Left lung (tissue), 10 donors: ENCODE data around the gene VTA1. TPM values are rescaled to one million over a fixed set of nuclear protein-coding genes. Genes with fewer than 3 reads are reported as not detected.
"Not testable (repeated sequence)": the region's sequence is repeated elsewhere in the genome, so short reads cannot be mapped to it uniquely, and the experiment has no call there.

Source experiments
- ATAC-seq: fragments of 200-7000 bp; cut with Tn5 transposase; one replicate; pipeline ENCODE4 v1.9.1; 2020; ENCODE audit warnings: moderate library complexity
- DNase-seq, 4 donors: peaks; one replicate each; pipeline ENCODE4 v3.0.0-alpha.2; 2013 to 2020
- H3K27ac ChIP-seq, 2 donors: fragments of 200-600 bp; sonication (generic) in 1 of 2; one replicate each; pipeline versions ENCODE4 v1.5.0 to v1.8.0; 2020 to 2021
- H3K27me3 ChIP-seq, 2 donors: fragments of 200-600 bp; sonication (generic) in 1 of 2; one replicate each; pipeline versions ENCODE4 v1.5.0 to v1.8.0; 2020 to 2021
- H3K36me3 ChIP-seq, 2 donors: fragments of 200-600 bp; sonication (generic) in 1 of 2; one replicate each; pipeline versions ENCODE4 v1.5.0 to v1.8.0; 2020 to 2021
- H3K4me1 ChIP-seq, 2 donors: fragments of 200-600 bp; one replicate each; pipeline ENCODE4 v1.8.0; 2021
- H3K4me3 ChIP-seq, 2 donors: fragments of 200-600 bp; sonication (generic) in 1 of 2; one replicate each; pipeline versions ENCODE4 v1.5.0 to v1.8.0; 2020 to 2021; ENCODE audit warnings: mild to moderate bottlenecking in 1 of 2
- H3K9me3 ChIP-seq, 2 donors: fragments of 200-600 bp; sonication (generic) in 1 of 2; one replicate each; pipeline versions ENCODE4 v1.5.0 to v1.8.0; 2020 to 2021
- intact Hi-C, 2 donors: fragments of 100-400 bp; cut with DNase I; formaldehyde crosslinking; loops; one replicate each; pipeline versions ENCODE4 v1.11.2 to v1.14.2; 2022
- polyA plus RNA-seq, 6 donors: library from polyadenylated mRNA; unstranded; fragments of 120-200 nt; gene quantifications; one replicate each; pipeline ENCODE4 v1.2.1, GENCODE V29; 2013; ENCODE audit not compliant: insufficient read length in 6 of 6
- total RNA-seq, 2 donors: library from RNA; stranded (reverse); fragmentation: NEBNext Ultra II Directional; extraction: Animal tissue kit (Norgen Biotek cat#: 25700); gene quantifications; one replicate each; pipeline ENCODE4 v1.2.1, GENCODE V29; 2021
- TF ChIP-seq, protein P1 (sequence below), 2 donors: fragments of 200-600 bp; sonication (generic) in 1 of 2; IDR thresholded peaks; one replicate each; pipeline versions ENCODE4 v1.5.0 to v1.8.0; 2021; ENCODE audit warnings: antibody characterized with exemption in 2 of 2
- donor health status: DM: no; HTN: yes; CAD: no.
- donor health status: DM: no; HTN: no; CAD: no.

The VTA1 gene
- total and polyA plus RNA-seq, 8 donors = 33.2 to 73.5 (median 66.5) TPM

DNA sequence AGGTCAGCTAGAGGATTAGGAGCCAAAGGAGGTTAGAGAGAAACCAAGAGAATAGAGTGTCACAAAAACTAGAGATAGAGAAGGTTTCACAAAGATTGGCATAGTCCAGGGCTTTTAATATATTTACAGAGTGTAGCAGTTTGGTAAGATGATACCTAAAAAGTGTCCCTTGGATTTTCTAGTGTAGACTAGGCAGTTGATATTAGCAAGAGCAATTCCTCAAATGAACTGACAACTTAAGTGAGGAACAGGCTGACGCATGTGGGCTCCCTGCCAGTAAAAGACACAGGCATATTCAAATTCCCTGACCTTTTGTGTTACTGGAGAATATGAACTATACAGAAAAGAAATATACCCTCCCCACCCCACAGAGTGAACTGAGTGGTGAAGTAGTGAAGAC, 40.1 kb downstream of the VTA1 start:
- Histone ChIP-seq H3K27me3 (no peaks in the 10 kb centered on the region), H3K4me3 (no peak overlapping the region), H3K27ac (no peak overlapping the region), H3K36me3 (peaks cover 5 to 16% of the 10 kb centered on the region in 2 donors), H3K4me1 (peaks cover 0 to 6% of the 10 kb centered on the region in 2 donors), H3K9me3 (no peaks in the 10 kb centered on the region)
- peak in 1 of 4 donors; percentile 30 for DNase-seq
- ATAC-seq = no peak
- intact Hi-C loops = no loop called here
- TF ChIP-seq, protein P1, sequence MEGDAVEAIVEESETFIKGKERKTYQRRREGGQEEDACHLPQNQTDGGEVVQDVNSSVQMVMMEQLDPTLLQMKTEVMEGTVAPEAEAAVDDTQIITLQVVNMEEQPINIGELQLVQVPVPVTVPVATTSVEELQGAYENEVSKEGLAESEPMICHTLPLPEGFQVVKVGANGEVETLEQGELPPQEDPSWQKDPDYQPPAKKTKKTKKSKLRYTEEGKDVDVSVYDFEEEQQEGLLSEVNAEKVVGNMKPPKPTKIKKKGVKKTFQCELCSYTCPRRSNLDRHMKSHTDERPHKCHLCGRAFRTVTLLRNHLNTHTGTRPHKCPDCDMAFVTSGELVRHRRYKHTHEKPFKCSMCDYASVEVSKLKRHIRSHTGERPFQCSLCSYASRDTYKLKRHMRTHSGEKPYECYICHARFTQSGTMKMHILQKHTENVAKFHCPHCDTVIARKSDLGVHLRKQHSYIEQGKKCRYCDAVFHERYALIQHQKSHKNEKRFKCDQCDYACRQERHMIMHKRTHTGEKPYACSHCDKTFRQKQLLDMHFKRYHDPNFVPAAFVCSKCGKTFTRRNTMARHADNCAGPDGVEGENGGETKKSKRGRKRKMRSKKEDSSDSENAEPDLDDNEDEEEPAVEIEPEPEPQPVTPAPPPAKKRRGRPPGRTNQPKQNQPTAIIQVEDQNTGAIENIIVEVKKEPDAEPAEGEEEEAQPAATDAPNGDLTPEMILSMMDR (IDR thresholded peaks at IDR 0.05) = no peak

DNA sequence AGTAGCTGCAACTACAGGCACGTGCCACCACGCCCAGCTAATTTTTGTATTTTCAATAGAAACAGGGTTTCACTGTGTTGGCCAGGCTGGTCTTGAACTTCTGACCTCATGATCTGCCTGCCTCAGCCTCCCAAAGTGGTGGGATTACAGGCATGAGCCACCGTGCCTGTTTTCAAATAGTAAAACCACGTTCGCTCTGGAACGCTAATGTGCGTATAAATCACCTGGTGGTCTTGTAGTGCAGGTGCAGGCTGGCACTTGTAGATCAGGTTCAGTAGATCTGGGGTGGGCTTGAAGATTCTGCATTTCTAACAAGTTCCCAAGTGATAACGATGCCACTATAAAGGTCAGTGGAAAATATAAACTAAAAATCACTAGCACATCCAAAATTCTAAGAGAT, 41.3 kb downstream of the VTA1 start:
- H3K4me1 ChIP-seq, ATAC-seq, intact Hi-C loops, H3K4me3 ChIP-seq, H3K27ac ChIP-seq, H3K9me3 ChIP-seq, H3K27me3 ChIP-seq, DNase-seq: not testable (repeated sequence)
- TF ChIP-seq, protein P1 (IDR thresholded peaks at IDR 0.05) = peak in 1 of 2 donors; percentile 9
- H3K36me3 ChIP-seq = peaks cover 5 to 16% of the 10 kb centered on the region in 2 donors

DNA sequence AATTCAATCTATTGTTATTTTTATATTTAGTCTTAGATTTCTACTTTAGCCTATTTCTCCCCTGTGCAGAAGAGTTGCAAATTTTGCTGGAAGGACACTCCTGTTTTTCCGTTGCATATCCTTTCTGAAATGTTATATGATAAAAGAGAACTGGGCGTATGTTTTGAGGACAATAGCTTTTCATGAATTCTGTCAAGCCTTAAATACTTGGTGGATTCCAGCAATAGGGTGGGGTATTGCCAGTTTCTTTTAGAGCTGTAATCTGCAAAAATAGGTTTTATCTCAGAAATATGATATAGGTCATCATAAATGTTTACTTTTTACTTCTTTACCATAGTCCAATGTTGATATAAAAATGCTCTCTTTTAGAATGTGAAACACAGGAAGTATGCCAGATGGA, 42.0 kb downstream of the VTA1 start:
- Histone ChIP-seq H3K27me3 (no peaks in the 10 kb centered on the region), H3K27ac (no peak overlapping the region), H3K36me3 (peaks cover 5 to 16% of the 10 kb centered on the region in 2 donors), H3K9me3 (no peaks in the 10 kb centered on the region), H3K4me3 (no peak overlapping the region), H3K4me1 (peaks cover 0 to 6% of the 10 kb centered on the region in 2 donors)
- TF ChIP-seq, protein P1 (IDR thresholded peaks at IDR 0.05) = no peak
- ATAC-seq (no peak), DNase-seq (no peak)
- intact Hi-C loops = no loop called here

DNA sequence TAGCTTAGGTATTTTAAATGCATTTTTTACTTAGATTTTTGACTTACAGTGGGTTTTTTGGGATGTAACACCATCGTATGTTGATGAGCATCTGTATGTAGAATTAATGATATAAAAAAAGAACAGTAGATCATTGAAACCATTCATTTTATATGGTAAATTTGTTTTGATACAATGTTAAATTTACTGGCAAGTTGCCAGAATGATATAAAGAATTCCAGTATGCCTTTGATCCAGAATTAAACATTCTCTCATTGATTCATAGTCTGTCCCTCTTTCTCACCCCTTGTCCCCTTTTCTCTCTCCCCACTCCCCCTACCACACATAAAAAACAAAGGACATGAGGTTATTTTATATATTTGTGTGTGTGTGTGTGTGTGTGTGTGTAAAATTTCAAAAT, 45.3 kb downstream of the VTA1 start:
- intact Hi-C loops = no loop called here
- DNase-seq (no peak), ATAC-seq (no peak)
- no peak overlapping the region for H3K27ac ChIP-seq
- peaks cover 5 to 16% of the 10 kb centered on the region in 2 donors for H3K36me3 ChIP-seq
- no peaks in the 10 kb centered on the region for H3K27me3 ChIP-seq
- H3K4me3 ChIP-seq = no peak overlapping the region
- H3K9me3 ChIP-seq = no peaks in the 10 kb centered on the region
- H3K4me1 ChIP-seq = peaks cover 0 to 5% of the 10 kb centered on the region in 2 donors
- TF ChIP-seq, protein P1 (IDR thresholded peaks at IDR 0.05) = no peak

DNA sequence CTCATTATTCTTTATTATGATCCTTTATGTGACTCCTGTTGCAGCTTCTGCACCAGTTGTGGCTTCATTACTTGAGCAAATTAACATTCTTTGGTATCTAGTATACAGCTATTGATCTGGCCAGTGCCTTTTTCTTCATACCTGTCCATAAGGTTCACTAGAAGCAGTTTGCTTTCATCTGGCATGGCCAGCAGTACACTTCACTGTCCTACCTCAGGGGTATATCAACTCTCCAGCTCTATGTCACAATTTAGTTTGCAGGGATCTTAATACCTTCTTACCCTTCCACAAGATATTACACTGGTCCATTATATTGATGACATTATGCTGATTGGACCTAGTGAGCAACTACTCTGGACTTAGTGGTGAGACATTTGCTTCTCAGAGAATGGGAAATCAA, 46.6 kb downstream of the VTA1 start:
- intact Hi-C loops = no loop called here
- peaks cover 5 to 21% of the 10 kb centered on the region in 2 donors for H3K36me3 ChIP-seq
- ATAC-seq (no peak), DNase-seq (no peak)
- H3K4me3 ChIP-seq = no peak overlapping the region
- no peaks in the 10 kb centered on the region for H3K9me3 ChIP-seq
- no peaks in the 10 kb centered on the region for H3K27me3 ChIP-seq
- TF ChIP-seq, protein P1 (IDR thresholded peaks at IDR 0.05) = no peak
- H3K4me1 ChIP-seq = no peaks in the 10 kb centered on the region
- H3K27ac ChIP-seq = no peak overlapping the region
